ENCODE data around the gene CFAP251. TPM values are rescaled to one million over a fixed set of nuclear protein-coding genes. Genes with fewer than 3 reads are reported as not detected.

The CFAP251 gene
- total and polyA plus RNA-seq, 2 donors (not counting 3 experiments of a cell fraction or from before 2014, with no cell fraction given), result 3.3 to 4.0 TPM

DNA sequence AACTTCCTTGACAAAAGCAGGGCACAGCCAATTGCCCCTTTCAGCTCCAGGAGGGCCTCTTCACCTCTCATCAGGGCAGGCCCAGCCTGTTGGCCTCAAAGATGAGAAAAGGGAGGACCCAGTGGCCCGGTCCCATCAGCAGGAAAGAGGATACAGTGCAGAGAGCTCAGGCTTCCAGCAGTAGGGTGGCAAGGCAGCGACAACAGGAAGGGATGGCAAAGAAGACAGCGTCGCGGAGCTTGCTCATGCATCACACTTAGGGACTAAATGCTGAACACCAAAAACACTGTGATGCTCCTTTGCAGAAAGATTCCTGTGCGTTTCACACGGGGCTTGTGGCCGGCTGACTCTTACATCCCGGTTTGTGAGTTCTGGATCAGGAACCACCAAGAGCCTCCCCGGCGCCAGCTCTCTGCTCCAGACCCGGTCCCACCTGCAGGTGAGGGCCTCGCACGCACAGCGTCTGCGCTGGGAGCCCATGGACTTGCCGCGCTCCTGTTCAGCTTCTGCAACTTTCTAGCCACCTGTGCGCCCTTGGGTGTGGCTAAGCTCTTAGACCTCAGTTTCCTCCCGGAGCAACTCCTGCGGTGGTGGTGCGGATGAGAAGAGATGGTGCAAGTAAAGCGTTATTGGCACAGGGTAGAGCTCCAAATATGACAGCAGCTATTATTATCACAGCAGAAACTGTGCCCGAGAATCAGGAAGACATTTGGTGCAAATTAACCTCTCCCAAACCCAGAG lies 88.0 kb downstream of the CFAP251 start:
- dilution Hi-C loops (cut with MboI; ENCODE audit: extremely low pct_ligation_motif_present, low sequenced_read_pairs), result no loop called here
- TF ChIP-seq, protein P1, sequence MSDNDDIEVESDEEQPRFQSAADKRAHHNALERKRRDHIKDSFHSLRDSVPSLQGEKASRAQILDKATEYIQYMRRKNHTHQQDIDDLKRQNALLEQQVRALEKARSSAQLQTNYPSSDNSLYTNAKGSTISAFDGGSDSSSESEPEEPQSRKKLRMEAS (IDR thresholded peaks at IDR 0.05; ENCODE audit: insufficient read depth, insufficient read length), result no peak
- TF ChIP-seq GATA2 (IDR thresholded peaks at IDR 0.05; ENCODE audit: insufficient read depth, insufficient read length, low read depth, low read length) (no peak), MYC (IDR thresholded peaks at IDR 0.05; ENCODE audit: low read depth, low read length) (no peak), POLR2AphosphoS5 (IDR thresholded peaks at IDR 0.05; ENCODE audit: insufficient read depth, low read depth, low read length) (no peak), FOS (IDR thresholded peaks at IDR 0.05; ENCODE audit: borderline replicate concordance, insufficient read depth, low read length) (no peak), POLR2A (IDR thresholded peaks at IDR 0.05; ENCODE audit: low read depth, low read length) (no peak), JUN (IDR thresholded peaks at IDR 0.05; ENCODE audit: borderline replicate concordance, insufficient read depth, insufficient read length, low read depth) (no peak)
- no peaks in the 10 kb centered on the region for H3K9me1 ChIP-seq (replicated peaks; ENCODE audit: control insufficient read depth, extremely low read depth, insufficient read depth, low read length)
- H3K9me3 ChIP-seq (replicated peaks; ENCODE audit: control insufficient read depth, insufficient read depth, low read length), result no peaks in the 10 kb centered on the region
- no peak overlapping the region for H3K9ac ChIP-seq (replicated peaks; ENCODE audit: extremely low read depth, insufficient read depth, low read length)
- DNase-seq (ENCODE audit: low read depth, low spot score), result no peak
- ChIA-PET POLR2A (interaction anchor here (0.7 kb wide), 1 partner anchor 72 kb away, joined by 3 read pairs; no protein-coding TSS in a partner anchor), CTCF (interaction anchor here (0.7 to 2.5 kb wide), 5 partner anchors 9 to 25 kb away, joined by 3 to 5 read pairs (median 4); partner anchors contain the start of gene BCL7A)
- no peak overlapping the region for H3K4me3 ChIP-seq (replicated peaks in 1 of 3; ENCODE audit: insufficient read depth in 1 of 3, low read depth in 1 of 3, low read length in 3 of 3)
- H3K4me2 ChIP-seq (ENCODE audit: insufficient read depth, low read length), result no peak overlapping the region
- H3K27ac ChIP-seq (ENCODE audit: insufficient read depth, low read depth, low read length), result no peak overlapping the region
- FAIRE-seq, result no peak
- intact Hi-C loops (cut with micrococcal nuclease), result no loop called here
- H3K36me3 ChIP-seq (ENCODE audit: control insufficient read depth in 2 of 2, extremely low read depth in 1 of 2, insufficient read depth in 2 of 2, low read length in 2 of 2), result no peaks in the 10 kb centered on the region
- no peaks in the 10 kb centered on the region for H3K4me1 ChIP-seq (ENCODE audit: control insufficient read depth, extremely low read depth, insufficient read depth, low read length)
- no peaks in the 10 kb centered on the region for H4K20me1 ChIP-seq (replicated peaks; ENCODE audit: control insufficient read depth, extremely low read depth, insufficient read depth, low read length)
- H3K79me2 ChIP-seq (ENCODE audit: control insufficient read depth, insufficient read depth, low read length), result no peaks in the 10 kb centered on the region
- no peaks in the 10 kb centered on the region for H3K27me3 ChIP-seq (ENCODE audit: control insufficient read depth in 2 of 2, insufficient read depth in 2 of 2, low read length in 2 of 2)
- H2AFZ ChIP-seq (ENCODE audit: low read depth, low read length), result no peak overlapping the region
- no TSS peak for BruUV-seq (replicated peaks)

- Histone ChIP-seq H3K9me1 (replicated peaks; ENCODE audit: control insufficient read depth, extremely low read depth, insufficient read depth, low read length) (no peaks in the 10 kb centered on the region), H3K79me2 (ENCODE audit: control insufficient read depth, insufficient read depth, low read length) (no peaks in the 10 kb centered on the region), H3K4me2 (ENCODE audit: insufficient read depth, low read length) (no peak overlapping the region), H3K27ac (ENCODE audit: insufficient read depth, low read depth, low read length) (no peak overlapping the region), H3K27me3 (ENCODE audit: control insufficient read depth in 2 of 2, insufficient read depth in 2 of 2, low read length in 2 of 2) (no peaks in the 10 kb centered on the region), H4K20me1 (replicated peaks; ENCODE audit: control insufficient read depth, extremely low read depth, insufficient read depth, low read length) (no peaks in the 10 kb centered on the region), H3K4me1 (ENCODE audit: control insufficient read depth, extremely low read depth, insufficient read depth, low read length) (no peaks in the 10 kb centered on the region), H3K9me3 (replicated peaks; ENCODE audit: control insufficient read depth, insufficient read depth, low read length) (no peaks in the 10 kb centered on the region), H3K36me3 (ENCODE audit: control insufficient read depth in 2 of 2, extremely low read depth in 1 of 2, insufficient read depth in 2 of 2, low read length in 2 of 2) (no peaks in the 10 kb centered on the region), H3K4me3 (replicated peaks in 1 of 3; ENCODE audit: insufficient read depth in 1 of 3, low read depth in 1 of 3, low read length in 3 of 3) (no peak overlapping the region), H2AFZ (ENCODE audit: low read depth, low read length) (no peak overlapping the region), H3K9ac (replicated peaks; ENCODE audit: extremely low read depth, insufficient read depth, low read length) (no peak overlapping the region)
- CTCF ChIA-PET, result interaction anchor here (1.1 kb wide), 1 partner anchor 18 kb away, joined by 3 read pairs; no protein-coding TSS in a partner anchor
- no TSS peak for BruUV-seq (replicated peaks)
- dilution Hi-C loops (cut with MboI; ENCODE audit: extremely low pct_ligation_motif_present, low sequenced_read_pairs), result no loop called here
- intact Hi-C loops (cut with micrococcal nuclease), result no loop called here
- DNase-seq (ENCODE audit: low read depth, low spot score), result no peak
- TF ChIP-seq POLR2AphosphoS5 (IDR thresholded peaks at IDR 0.05; ENCODE audit: insufficient read depth, low read depth, low read length) (no peak), POLR2A (IDR thresholded peaks at IDR 0.05; ENCODE audit: low read depth, low read length) (no peak), FOS (IDR thresholded peaks at IDR 0.05; ENCODE audit: borderline replicate concordance, insufficient read depth, low read length) (no peak), GATA2 (IDR thresholded peaks at IDR 0.05; ENCODE audit: insufficient read depth, insufficient read length, low read depth, low read length) (no peak), CTCF (IDR thresholded peaks at IDR 0.05; ENCODE audit: extremely low read depth in 1 of 2, insufficient read depth in 1 of 2, low read depth in 1 of 2, low read length in 2 of 2) (no peak), JUN (IDR thresholded peaks at IDR 0.05; ENCODE audit: borderline replicate concordance, insufficient read depth, insufficient read length, low read depth) (no peak), MYC (IDR thresholded peaks at IDR 0.05; ENCODE audit: low read depth, low read length) (no peak), EZH2 (IDR thresholded peaks at IDR 0.05; ENCODE audit: borderline replicate concordance, low read depth, low read length, severe bottlenecking) (no peak)
- TF ChIP-seq, protein P1 (IDR thresholded peaks at IDR 0.05; ENCODE audit: insufficient read depth, insufficient read length), result no peak
- FAIRE-seq, result no peak
- POLR2A ChIA-PET, result no interaction called here
Observed at GRCh38 chr12:122009741-122010140, 91.3 kb downstream of the CFAP251 start.
